H9 (cell line): ENCODE measurements around the gene CCDC92B. TPM values are rescaled to one million over a fixed set of nuclear protein-coding genes. Genes with fewer than 3 reads are reported as not detected.

Experiments
- DNase-seq: peaks from one replicate; pipeline ENCODE4 v3.0.0-alpha.2; 2017
- H2AFZ ChIP-seq: one replicate; pipeline ENCODE4 v1.6.1; 2013; ENCODE audit warnings: mild to moderate bottlenecking, low read length, control low read depth, moderate library complexity
- H2AK5ac ChIP-seq: 2 replicates; pipeline ENCODE4 v1.6.1; 2013; ENCODE audit warnings: low read length, control low read depth, mixed read lengths; ENCODE audit not compliant: insufficient read length
- H2BK120ac ChIP-seq: one replicate; pipeline ENCODE4 v1.6.1; 2013; ENCODE audit warnings: low read depth, mild to moderate bottlenecking, low read length, control low read depth, inconsistent platforms; ENCODE audit not compliant: poor library complexity, severe bottlenecking
- H2BK12ac ChIP-seq: 2 replicates; pipeline ENCODE4 v1.6.1; 2013; ENCODE audit warnings: low read length, control low read depth, mixed read lengths, low read depth; ENCODE audit not compliant: insufficient read length
- H2BK15ac ChIP-seq: 2 replicates; pipeline ENCODE4 v1.6.1; 2013; ENCODE audit warnings: low read depth, low read length, control low read depth
- H2BK20ac ChIP-seq: one replicate; pipeline ENCODE4 v1.6.1; 2013; ENCODE audit warnings: low read depth, mild to moderate bottlenecking, low read length, control low read depth, inconsistent platforms; ENCODE audit not compliant: poor library complexity, severe bottlenecking
- H2BK5ac ChIP-seq: 2 replicates; pipeline ENCODE4 v1.6.1; 2013; ENCODE audit warnings: low read length, control low read depth, mixed read lengths; ENCODE audit not compliant: insufficient read length
- H3K14ac ChIP-seq: 2 replicates; pipeline ENCODE4 v1.6.1; 2013; ENCODE audit warnings: low read length, control low read depth; ENCODE audit not compliant: insufficient read depth
- H3K18ac ChIP-seq: 2 replicates; pipeline ENCODE4 v1.6.1; 2013; ENCODE audit warnings: low read depth, mild to moderate bottlenecking, mixed read lengths, low read length, control low read depth; ENCODE audit not compliant: insufficient read length
- H3K23ac ChIP-seq: 2 replicates; pipeline ENCODE4 v1.6.1; 2013; ENCODE audit warnings: low read length, control low read depth, mixed read lengths, low read depth; ENCODE audit not compliant: insufficient read length
- H3K23me2 ChIP-seq: 2 replicates; pipeline ENCODE4 v1.6.1; 2013; ENCODE audit warnings: low read depth, mild to moderate bottlenecking, mixed read lengths, low read length, control low read depth; ENCODE audit not compliant: insufficient read length, poor library complexity, severe bottlenecking
- H3K27ac ChIP-seq: 2 replicates; pipeline ENCODE4 v1.5.1; 2013; ENCODE audit warnings: low read length, control low read depth, mixed read lengths, low read depth; ENCODE audit not compliant: insufficient read length
- H3K27me3 ChIP-seq: 2 replicates; pipeline ENCODE4 v1.6.1; 2013; ENCODE audit warnings: low read length, control low read depth, inconsistent platforms; ENCODE audit not compliant: insufficient read depth
- H3K4ac ChIP-seq: 2 replicates; pipeline ENCODE4 v1.6.1; 2013; ENCODE audit warnings: low read depth, mild to moderate bottlenecking, control low read depth, inconsistent platforms, low read length, moderate library complexity
- H3K4me1 ChIP-seq: 2 replicates; pipeline ENCODE4 v1.6.1; 2013; ENCODE audit warnings: low read length, control low read depth, inconsistent platforms; ENCODE audit not compliant: insufficient read depth
- H3K4me2 ChIP-seq: 2 replicates; pipeline ENCODE4 v1.6.1; 2013; ENCODE audit warnings: low read length, control low read depth, mixed read lengths; ENCODE audit not compliant: insufficient read length, insufficient read depth
- H3K56ac ChIP-seq: 2 replicates; pipeline ENCODE4 v1.6.1; 2013; ENCODE audit warnings: low read depth, mild to moderate bottlenecking, mixed read lengths, low read length, control low read depth; ENCODE audit not compliant: insufficient read length
- H3K79me1 ChIP-seq: 2 replicates; pipeline ENCODE4 v1.6.1; 2013; ENCODE audit warnings: low read depth, mild to moderate bottlenecking, moderate library complexity, low read length, control low read depth, inconsistent platforms; ENCODE audit not compliant: insufficient read depth, poor library complexity, severe bottlenecking
- H3K79me2 ChIP-seq: 2 replicates; pipeline ENCODE4 v1.6.1; 2013; ENCODE audit warnings: low read length, control low read depth, inconsistent platforms; ENCODE audit not compliant: insufficient read depth
- H3K9ac ChIP-seq: 2 replicates; pipeline ENCODE4 v1.6.1; 2013; ENCODE audit warnings: low read length, control low read depth, mixed read lengths; ENCODE audit not compliant: insufficient read length; ENCODE audit errors: extremely low read depth
- H3K9me3 ChIP-seq: one replicate; pipeline ENCODE4 v1.6.1; 2013; ENCODE audit warnings: low read depth, low read length, inconsistent platforms; ENCODE audit not compliant: control insufficient read depth
- H3T11ph ChIP-seq: one replicate; pipeline ENCODE4 v1.6.1; 2013; ENCODE audit warnings: mild to moderate bottlenecking, low read length, control low read depth, inconsistent platforms
- H4K20me1 ChIP-seq: one replicate; pipeline ENCODE4 v1.6.1; 2013; ENCODE audit not compliant: control insufficient read depth, insufficient read length, insufficient read depth
- H4K5ac ChIP-seq: 2 replicates; pipeline ENCODE4 v1.6.1; 2013; ENCODE audit warnings: low read depth, mild to moderate bottlenecking, mixed read lengths, low read length, control low read depth; ENCODE audit not compliant: insufficient read length
- H4K8ac ChIP-seq: replicated peaks from 2 replicates; pipeline ENCODE4 v1.6.1; 2013; ENCODE audit warnings: low read length, control low read depth, mixed read lengths, low read depth; ENCODE audit not compliant: insufficient read length
- H4K91ac ChIP-seq: 2 replicates; pipeline ENCODE4 v1.6.1; 2013; ENCODE audit warnings: low read depth, mild to moderate bottlenecking, moderate library complexity, mixed read lengths, low read length, control low read depth; ENCODE audit not compliant: insufficient read length
- H3K27ac Mint-ChIP-seq, 3 experiments: 2 replicates in 2 of 3; 3 replicates in 1 of 3; pipeline ENCODE4 v1.8.0; 2020 to 2021; ENCODE audit warnings: mixed read lengths in 3 of 3, mild to moderate bottlenecking in 1 of 3, moderate library complexity in 1 of 3
- H3K27me3 Mint-ChIP-seq: 2 replicates; pipeline ENCODE4 v1.8.0; 2021; ENCODE audit warnings: low read depth, mild to moderate bottlenecking, moderate library complexity, mixed read lengths
- H3K36me3 Mint-ChIP-seq, 3 experiments: 2 replicates in 2 of 3; 3 replicates in 1 of 3; pipeline ENCODE4 v1.8.0; 2020 to 2021; ENCODE audit warnings: low read depth in 3 of 3, mixed read lengths in 3 of 3; ENCODE audit not compliant: insufficient read depth in 1 of 3
- H3K4me1 Mint-ChIP-seq, 2 experiments: 2 replicates each; pipeline ENCODE4 v1.8.0; 2020; ENCODE audit warnings: mixed read lengths in 2 of 2
- H3K4me3 Mint-ChIP-seq, 2 experiments: 2 replicates in 1 of 2; 3 replicates in 1 of 2; pipeline ENCODE4 v1.8.0; 2020 to 2021; ENCODE audit warnings: mild to moderate bottlenecking in 2 of 2, mixed read lengths in 2 of 2, moderate library complexity in 1 of 2
- H3K9me3 Mint-ChIP-seq, 2 experiments: 2 replicates in 1 of 2; 3 replicates in 1 of 2; pipeline ENCODE4 v1.8.0; 2020; ENCODE audit warnings: mild to moderate bottlenecking in 2 of 2, mixed read lengths in 2 of 2, moderate library complexity in 1 of 2
- CTCF ChIP-seq: fragments of 200-600 bp; sonication (generic); conservative IDR thresholded peaks from 3 replicates; pipeline ENCODE4 v1.8.0; 2021; ENCODE audit warnings: antibody characterized with exemption, mild to moderate bottlenecking
- WGBS: extraction: QIAGEN DNeasy Blood & Tissue Kit; methylation state at CpG from one replicate; pipeline ENCODE4 v1.1.7; 2013; ENCODE audit warnings: missing lambda C conversion rate, low lambda C conversion rate, mixed read lengths; ENCODE audit not compliant: insufficient read length; ENCODE audit errors: extremely low coverage; 5-methylcytosine and 5-hydroxymethylcytosine counted together
- total RNA-seq: library from RNA; stranded (reverse); gene quantifications from 2 replicates; pipeline ENCODE4 v1.2.1, GENCODE V29; 2021

The CCDC92B gene
- total RNA-seq, 1 experiment from 2014 or later, result 8.0 TPM

- no peaks in the 10 kb centered on the region for H3K9me3 Mint-ChIP-seq
- Histone ChIP-seq H3K23ac (no peak overlapping the region), H2BK12ac (no peak overlapping the region), H3T11ph (no peak overlapping the region), H3K4me1 (no peaks in the 10 kb centered on the region), H4K20me1 (no peaks in the 10 kb centered on the region), H2BK15ac (no peak overlapping the region), H3K14ac (no peak overlapping the region), H3K27ac (no peak overlapping the region), H3K4ac (no peak overlapping the region), H3K79me1 (no peaks in the 10 kb centered on the region), H3K4me2 (no peak overlapping the region), H2BK20ac (no peak overlapping the region), H4K8ac (no peak overlapping the region), H3K9me3 (no peaks in the 10 kb centered on the region), H3K56ac (no peak overlapping the region), H2BK120ac (no peak overlapping the region), H2AK5ac (no peak overlapping the region), H3K23me2 (peaks cover 4% of the 10 kb centered on the region), H3K9ac (no peak overlapping the region), H2AFZ (no peak overlapping the region), H3K27me3 (no peaks in the 10 kb centered on the region), H3K18ac (no peak overlapping the region), H4K91ac (no peak overlapping the region), H4K5ac (no peak overlapping the region), H2BK5ac (no peak overlapping the region), H3K79me2 (no peaks in the 10 kb centered on the region)
- TF ChIP-seq CTCF, result no peak
- H3K4me1 Mint-ChIP-seq, result no peaks in the 10 kb centered on the region
- WGBS, result no CpG with 5 or more reads among the region's 10 CpGs
- no peak for DNase-seq
- no peak overlapping the region for H3K27ac Mint-ChIP-seq
- no peaks in the 10 kb centered on the region; the same call in 1 of the 2 replicates for H3K27me3 Mint-ChIP-seq
- no peak overlapping the region for H3K4me3 Mint-ChIP-seq
- H3K36me3 Mint-ChIP-seq, result peaks cover 0 to 13% (median 13%) of the 10 kb centered on the region in 3 experiments; a peak in 4 of 7 replicates
Measured at GRCh38 chr17:2734939-2735338, 14.5 kb downstream of the CCDC92B start.
